HG03039 (cell line): ENCODE data around the gene TRAFD1.

ENCODE experiments used
- ATAC-seq: cut with Tn5 transposase; IDR thresholded peaks from one replicate; pipeline ENCODE4 v1.9.1; 2021; ENCODE audit warnings: mild to moderate bottlenecking, moderate library complexity; ENCODE audit not compliant: unreplicated experiment

TRAFD1 gene

GRCh38 chr12:112112409-112113133, 12.8 kb upstream of the TRAFD1 start:
- ATAC-seq, result no peak

GRCh38 chr12:112115259-112116045, 9.9 kb upstream of the TRAFD1 start:
- no peak for ATAC-seq

GRCh38 chr12:112116232-112117060, 8.9 kb upstream of the TRAFD1 start:
- no peak for ATAC-seq

GRCh38 chr12:112117685-112118084, 7.7 kb upstream of the TRAFD1 start:
- no peak for ATAC-seq

- no peak for ATAC-seq
Observed at GRCh38 chr12:112121780-112122565, 3.4 kb upstream of the TRAFD1 start.

GRCh38 chr12:112122823-112123690, 2.3 kb upstream of the TRAFD1 start:
- ATAC-seq, result no peak

GRCh38 chr12:112124918-112125249, 476 bp upstream of the TRAFD1 start:
- ATAC-seq, result no peak

- ATAC-seq, result no peak
Observed at GRCh38 chr12:112126000-112126438, 659 bp downstream of the TRAFD1 start.

GRCh38 chr12:112126911-112127310, 1.6 kb downstream of the TRAFD1 start:
- ATAC-seq, result no peak

GRCh38 chr12:112130441-112130998, 5.2 kb downstream of the TRAFD1 start:
- no peak for ATAC-seq

- no peak for ATAC-seq
Observed at GRCh38 chr12:112131686-112132085, 6.3 kb downstream of the TRAFD1 start.

GRCh38 chr12:112133418-112133817, 8.1 kb downstream of the TRAFD1 start:
- ATAC-seq, result no peak

GRCh38 chr12:112134731-112135130, 9.4 kb downstream of the TRAFD1 start:
- no peak for ATAC-seq

GRCh38 chr12:112140728-112141127, 15.4 kb downstream of the TRAFD1 start:
- ATAC-seq, result no peak

- ATAC-seq, result no peak
Observed at GRCh38 chr12:112146123-112146522, 20.8 kb downstream of the TRAFD1 start.

- no peak for ATAC-seq
Observed at GRCh38 chr12:112148031-112148513, 22.7 kb downstream of the TRAFD1 start.

- peak; percentile 39 for ATAC-seq
Observed at GRCh38 chr12:112149596-112149995, 24.2 kb downstream of the TRAFD1 start.

- ATAC-seq, result no peak
Observed at GRCh38 chr12:112151766-112152541, 26.6 kb downstream of the TRAFD1 start.
